HG03139 (cell line): ENCODE data around the gene ZSWIM4.
"Not testable (repeated sequence)": the region's sequence is repeated elsewhere in the genome, so short reads cannot be mapped to it uniquely, and the experiment has no call there.

Experiments used
- ATAC-seq: cut with Tn5 transposase; IDR thresholded peaks from one replicate; pipeline ENCODE4 v1.9.1; 2021; ENCODE audit not compliant: unreplicated experiment

The ZSWIM4 gene

GRCh38 chr19:13794757-13795589, at the start of gene ZSWIM4:
ZSWIM4 (plus strand) TSS chr19:13795443; CDS start chr19:13795649, 206 bp downstream.
- peak; percentile 82 for ATAC-seq

- ATAC-seq: no peak
Observed at GRCh38 chr19:13747098-13747453, 48.2 kb upstream of the ZSWIM4 start.

- ATAC-seq: no peak
Observed at GRCh38 chr19:13748169-13748828, 46.9 kb upstream of the ZSWIM4 start.

- no peak for ATAC-seq
Observed at GRCh38 chr19:13751436-13751835, 43.8 kb upstream of the ZSWIM4 start.

GRCh38 chr19:13753622-13754021, 41.6 kb upstream of the ZSWIM4 start:
- ATAC-seq: not testable (repeated sequence)

GRCh38 chr19:13756210-13756609, 39.0 kb upstream of the ZSWIM4 start:
- ATAC-seq: no peak

GRCh38 chr19:13757805-13758772, 37.2 kb upstream of the ZSWIM4 start:
- no peak for ATAC-seq

GRCh38 chr19:13758795-13759194, 36.4 kb upstream of the ZSWIM4 start:
- ATAC-seq: no peak

GRCh38 chr19:13761423-13761822, 33.8 kb upstream of the ZSWIM4 start:
- ATAC-seq: no peak

GRCh38 chr19:13762635-13763235, 32.5 kb upstream of the ZSWIM4 start:
- ATAC-seq: no peak

- no peak for ATAC-seq
Observed at GRCh38 chr19:13763265-13763664, 32.0 kb upstream of the ZSWIM4 start.

GRCh38 chr19:13764101-13764807, 31.0 kb upstream of the ZSWIM4 start, which contains the start of gene MRI1:
MRI1 (plus strand) TSS chr19:13764522; CDS start chr19:13764589, 67 bp downstream.
- ATAC-seq: no peak

GRCh38 chr19:13764821-13765394, 30.3 kb upstream of the ZSWIM4 start:
- ATAC-seq: no peak

GRCh38 chr19:13765395-13766094, 29.7 kb upstream of the ZSWIM4 start:
- ATAC-seq: no peak

GRCh38 chr19:13766095-13766481, 29.2 kb upstream of the ZSWIM4 start:
- ATAC-seq: no peak

- no peak for ATAC-seq
Observed at GRCh38 chr19:13768510-13768909, 26.7 kb upstream of the ZSWIM4 start.

- ATAC-seq: no peak
Observed at GRCh38 chr19:13770013-13770635, 25.1 kb upstream of the ZSWIM4 start.
